ENCODE data around the gene XRCC6. TPM values are rescaled to one million over a fixed set of nuclear protein-coding genes. Genes with fewer than 3 reads are reported as not detected.

Gene XRCC6
- total RNA-seq, 1 experiment from 2014 or later: 588 TPM

DNA sequence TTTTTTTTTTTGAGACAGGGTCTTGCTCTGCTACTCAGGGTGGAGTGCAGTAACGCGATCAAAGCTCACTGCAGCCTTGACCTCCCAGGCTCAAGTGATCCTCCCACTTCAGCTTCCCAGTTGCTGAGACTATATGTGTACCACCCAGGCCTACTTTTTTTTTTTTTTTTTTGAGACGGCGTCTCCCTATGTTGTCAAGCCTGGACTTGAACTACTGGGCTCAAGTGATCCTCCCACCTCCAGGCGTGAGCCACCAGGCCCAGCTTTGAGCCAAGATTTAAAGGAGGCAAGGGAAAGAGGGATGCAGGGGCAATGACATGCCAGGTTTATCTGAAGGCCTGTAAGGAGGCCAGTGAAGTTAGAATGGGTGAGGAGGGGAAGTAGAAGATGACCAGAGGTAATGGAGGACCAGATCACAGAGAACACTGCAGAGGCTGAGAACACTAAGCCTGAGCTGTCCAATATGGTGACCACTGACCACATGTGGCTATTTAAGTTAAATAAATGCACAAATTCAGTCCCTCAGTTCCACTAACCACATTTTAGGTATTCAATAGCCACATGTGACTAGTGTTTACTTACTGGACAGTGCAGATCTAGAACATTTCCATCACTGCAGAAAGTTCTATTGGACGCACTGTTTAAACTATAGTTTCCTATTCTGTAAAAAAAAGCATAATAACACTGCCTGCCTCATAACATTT is 8.3 kb upstream of the XRCC6 start:
- Histone ChIP-seq H3K9me2 (ENCODE audit: insufficient read depth) (no peaks in the 10 kb centered on the region), H4K20me1 (ENCODE audit: insufficient read depth) (no peaks in the 10 kb centered on the region), H3K27ac (ENCODE audit: low read depth, low read length) (no peak overlapping the region), H3K79me2 (ENCODE audit: insufficient read depth, low read length) (peaks cover 44% of the 10 kb centered on the region), H3K9me3 (ENCODE audit: control insufficient read depth in 1 of 2, insufficient read depth in 1 of 2, low read depth in 1 of 2, low read length in 2 of 2) (no peaks in the 10 kb centered on the region), H3K9ac (ENCODE audit: low read length) (no peak overlapping the region), H3K4me1 (ENCODE audit: control insufficient read depth in 1 of 2, insufficient read depth in 2 of 2, low read length in 2 of 2) (no peaks in the 10 kb centered on the region), H3K4me2 (ENCODE audit: low read length) (no peak overlapping the region), H3K27me3 (ENCODE audit: insufficient read depth, low read length) (no peaks in the 10 kb centered on the region), H2AFZ (ENCODE audit: low read depth, low read length, poor library complexity, severe bottlenecking) (no peak overlapping the region), H3K36me3 (ENCODE audit: control insufficient read depth in 1 of 2, insufficient read depth in 2 of 2, low read length in 2 of 2) (peaks cover 0 to 7% of the 10 kb centered on the region in 2 experiments; a peak in 1 of 4 replicates), H3K4me3 (replicated peaks in 1 of 2; ENCODE audit: low read depth in 1 of 2, low read length in 2 of 2) (no peak overlapping the region)
- ChIA-PET CTCF (no interaction called here), POLR2A (interaction anchor here (1.3 to 1.9 kb wide), 2 partner anchors 8 to 23 kb away, joined by 4 to 10 read pairs; partner anchors contain the start of genes DESI1, PMM1 and XRCC6), RAD21 (ENCODE audit: low non-redundant PET in 1 of 2, low total read pairs in 2 of 2, uncharacterized antibody in 2 of 2, unreplicated experiment in 2 of 2) (no interaction called here)
- ATAC-seq (no peak), DNase-seq (ENCODE audit: low read depth, low spot score) (no peak)
- TF ChIP-seq POLR2AphosphoS5 (IDR thresholded peaks at IDR 0.05; ENCODE audit: low read depth, low read length) (no peak), SP1 (IDR thresholded peaks at IDR 0.05; ENCODE audit: low read depth) (no peak), EGR1 (IDR thresholded peaks at IDR 0.05; ENCODE audit: low read depth) (no peak), YY1 (IDR thresholded peaks at IDR 0.05; ENCODE audit: extremely low read depth, insufficient replicate concordance, low read depth, low read length) (no peak), FOSL1 (IDR thresholded peaks at IDR 0.05; ENCODE audit: low read depth) (no peak), JUND (IDR thresholded peaks at IDR 0.05) (no peak), CBX3 (IDR thresholded peaks at IDR 0.05; ENCODE audit: low read depth) (no peak), SRF (IDR thresholded peaks at IDR 0.05; ENCODE audit: low read depth) (no peak), ZFX (IDR thresholded peaks at IDR 0.05) (no peak), ELF1 (IDR thresholded peaks at IDR 0.05; ENCODE audit: borderline replicate concordance, low read depth) (no peak), CEBPB (IDR thresholded peaks at IDR 0.05; ENCODE audit: low read depth) (no peak), SIN3A (IDR thresholded peaks at IDR 0.05; ENCODE audit: low read depth) (no peak), EZH2phosphoT487 (IDR thresholded peaks at IDR 0.05; ENCODE audit: borderline replicate concordance) (no peak), POLR2A (IDR thresholded peaks at IDR 0.05; ENCODE audit: borderline replicate concordance, extremely low read depth, insufficient read depth, insufficient read length) (no peak)
- TF ChIP-seq, protein P1, sequence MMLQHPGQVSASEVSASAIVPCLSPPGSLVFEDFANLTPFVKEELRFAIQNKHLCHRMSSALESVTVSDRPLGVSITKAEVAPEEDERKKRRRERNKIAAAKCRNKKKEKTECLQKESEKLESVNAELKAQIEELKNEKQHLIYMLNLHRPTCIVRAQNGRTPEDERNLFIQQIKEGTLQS (IDR thresholded peaks at IDR 0.05): no peak
- TF ChIP-seq, protein P2, sequence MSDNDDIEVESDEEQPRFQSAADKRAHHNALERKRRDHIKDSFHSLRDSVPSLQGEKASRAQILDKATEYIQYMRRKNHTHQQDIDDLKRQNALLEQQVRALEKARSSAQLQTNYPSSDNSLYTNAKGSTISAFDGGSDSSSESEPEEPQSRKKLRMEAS (IDR thresholded peaks at IDR 0.05): no peak
- TF ChIP-seq, protein P3, sequence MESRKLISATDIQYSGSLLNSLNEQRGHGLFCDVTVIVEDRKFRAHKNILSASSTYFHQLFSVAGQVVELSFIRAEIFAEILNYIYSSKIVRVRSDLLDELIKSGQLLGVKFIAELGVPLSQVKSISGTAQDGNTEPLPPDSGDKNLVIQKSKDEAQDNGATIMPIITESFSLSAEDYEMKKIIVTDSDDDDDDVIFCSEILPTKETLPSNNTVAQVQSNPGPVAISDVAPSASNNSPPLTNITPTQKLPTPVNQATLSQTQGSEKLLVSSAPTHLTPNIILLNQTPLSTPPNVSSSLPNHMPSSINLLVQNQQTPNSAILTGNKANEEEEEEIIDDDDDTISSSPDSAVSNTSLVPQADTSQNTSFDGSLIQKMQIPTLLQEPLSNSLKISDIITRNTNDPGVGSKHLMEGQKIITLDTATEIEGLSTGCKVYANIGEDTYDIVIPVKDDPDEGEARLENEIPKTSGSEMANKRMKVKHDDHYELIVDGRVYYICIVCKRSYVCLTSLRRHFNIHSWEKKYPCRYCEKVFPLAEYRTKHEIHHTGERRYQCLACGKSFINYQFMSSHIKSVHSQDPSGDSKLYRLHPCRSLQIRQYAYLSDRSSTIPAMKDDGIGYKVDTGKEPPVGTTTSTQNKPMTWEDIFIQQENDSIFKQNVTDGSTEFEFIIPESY (IDR thresholded peaks at IDR 0.05; ENCODE audit: extremely low read depth, insufficient replicate concordance, low read length): no peak
- TF ChIP-seq, protein P4, sequence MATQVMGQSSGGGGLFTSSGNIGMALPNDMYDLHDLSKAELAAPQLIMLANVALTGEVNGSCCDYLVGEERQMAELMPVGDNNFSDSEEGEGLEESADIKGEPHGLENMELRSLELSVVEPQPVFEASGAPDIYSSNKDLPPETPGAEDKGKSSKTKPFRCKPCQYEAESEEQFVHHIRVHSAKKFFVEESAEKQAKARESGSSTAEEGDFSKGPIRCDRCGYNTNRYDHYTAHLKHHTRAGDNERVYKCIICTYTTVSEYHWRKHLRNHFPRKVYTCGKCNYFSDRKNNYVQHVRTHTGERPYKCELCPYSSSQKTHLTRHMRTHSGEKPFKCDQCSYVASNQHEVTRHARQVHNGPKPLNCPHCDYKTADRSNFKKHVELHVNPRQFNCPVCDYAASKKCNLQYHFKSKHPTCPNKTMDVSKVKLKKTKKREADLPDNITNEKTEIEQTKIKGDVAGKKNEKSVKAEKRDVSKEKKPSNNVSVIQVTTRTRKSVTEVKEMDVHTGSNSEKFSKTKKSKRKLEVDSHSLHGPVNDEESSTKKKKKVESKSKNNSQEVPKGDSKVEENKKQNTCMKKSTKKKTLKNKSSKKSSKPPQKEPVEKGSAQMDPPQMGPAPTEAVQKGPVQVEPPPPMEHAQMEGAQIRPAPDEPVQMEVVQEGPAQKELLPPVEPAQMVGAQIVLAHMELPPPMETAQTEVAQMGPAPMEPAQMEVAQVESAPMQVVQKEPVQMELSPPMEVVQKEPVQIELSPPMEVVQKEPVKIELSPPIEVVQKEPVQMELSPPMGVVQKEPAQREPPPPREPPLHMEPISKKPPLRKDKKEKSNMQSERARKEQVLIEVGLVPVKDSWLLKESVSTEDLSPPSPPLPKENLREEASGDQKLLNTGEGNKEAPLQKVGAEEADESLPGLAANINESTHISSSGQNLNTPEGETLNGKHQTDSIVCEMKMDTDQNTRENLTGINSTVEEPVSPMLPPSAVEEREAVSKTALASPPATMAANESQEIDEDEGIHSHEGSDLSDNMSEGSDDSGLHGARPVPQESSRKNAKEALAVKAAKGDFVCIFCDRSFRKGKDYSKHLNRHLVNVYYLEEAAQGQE (IDR thresholded peaks at IDR 0.05; ENCODE audit: low read depth): no peak
- no TSS peak for BruUV-seq (replicated peaks)
- intact Hi-C loops (cut with micrococcal nuclease): no loop called here
